HEK293T (cell line): ENCODE data around the gene GRIK4.

Source experiments
- BHLHE40 ChIP-seq: fragments of 450-650 bp; IDR thresholded peaks from 2 replicates; pipeline ENCODE4 v1.6.1; 2016; ENCODE audit warnings: mild to moderate bottlenecking, moderate library complexity, borderline replicate concordance
- FOXA1 ChIP-seq: fragments of 450-650 bp; IDR thresholded peaks from 2 replicates; pipeline ENCODE4 v1.6.1; 2016; ENCODE audit warnings: mild to moderate bottlenecking

- TF ChIP-seq FOXA1 (no peak), BHLHE40 (no peak)
These were observed 223.5 kb downstream of the GRIK4 start for GRCh38 chr11:120735035-120735434.
